Measurements from ENCODE around the gene FAM169A.

- TF ChIP-seq EZH2 (IDR thresholded peaks at IDR 0.05; ENCODE audit: borderline replicate concordance, insufficient read depth, low read length, poor library complexity, severe bottlenecking) (no peak), CTCF (IDR thresholded peaks at IDR 0.05; ENCODE audit: poor library complexity, severe bottlenecking) (no peak), RAD21 (conservative IDR thresholded peaks at IDR 0.05) (no peak), MXI1 (conservative IDR thresholded peaks at IDR 0.05; ENCODE audit: poor library complexity, severe bottlenecking) (no peak), REST (IDR thresholded peaks at IDR 0.05; ENCODE audit: borderline replicate concordance) (no peak), SMC3 (conservative IDR thresholded peaks at IDR 0.05; ENCODE audit: poor library complexity) (no peak), EP300 (conservative IDR thresholded peaks at IDR 0.05; ENCODE audit: poor library complexity, severe bottlenecking) (no peak)
These were observed 4.3 kb upstream of the FAM169A start for GRCh38 chr5:74870299-74871067.
